Femur (tissue), 1 donor: ENCODE measurements around the gene TSPY1.
"Not testable (repeated sequence)": the region's sequence is repeated elsewhere in the genome, so short reads cannot be mapped to it uniquely, and the experiment has no call there.

Experiments used
- DNase-seq: peaks from one replicate; pipeline ENCODE4 v3.0.0-alpha.2; 2017

TSPY1 gene, protein sequence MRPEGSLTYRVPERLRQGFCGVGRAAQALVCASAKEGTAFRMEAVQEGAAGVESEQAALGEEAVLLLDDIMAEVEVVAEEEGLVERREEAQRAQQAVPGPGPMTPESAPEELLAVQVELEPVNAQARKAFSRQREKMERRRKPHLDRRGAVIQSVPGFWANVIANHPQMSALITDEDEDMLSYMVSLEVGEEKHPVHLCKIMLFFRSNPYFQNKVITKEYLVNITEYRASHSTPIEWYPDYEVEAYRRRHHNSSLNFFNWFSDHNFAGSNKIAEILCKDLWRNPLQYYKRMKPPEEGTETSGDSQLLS

DNA sequence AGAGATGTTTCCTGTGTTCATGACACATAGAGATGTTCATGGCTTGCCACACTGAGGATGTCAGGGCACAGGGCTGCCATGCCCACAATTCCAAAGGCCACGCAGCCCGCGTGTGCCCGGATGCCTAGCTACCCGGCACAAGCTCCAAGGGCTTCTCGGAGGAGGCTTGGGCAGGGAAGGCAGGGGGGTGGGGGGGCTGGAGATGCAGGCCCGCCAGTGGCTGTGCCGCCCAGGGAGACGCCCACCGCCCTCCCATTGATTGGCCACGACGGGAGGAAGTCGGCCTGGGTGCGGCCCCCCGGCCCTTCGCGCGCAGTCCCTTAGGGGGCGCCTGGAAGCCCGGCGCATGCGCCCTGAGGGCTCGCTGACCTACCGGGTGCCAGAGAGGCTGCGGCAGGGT is at the start of gene TSPY1:
TSPY1 (plus strand) TSS at position 301 of the 400 bp plus-strand sequence; CDS start at position 347, 46 bp downstream.
- DNase-seq: not testable (repeated sequence)

DNA sequence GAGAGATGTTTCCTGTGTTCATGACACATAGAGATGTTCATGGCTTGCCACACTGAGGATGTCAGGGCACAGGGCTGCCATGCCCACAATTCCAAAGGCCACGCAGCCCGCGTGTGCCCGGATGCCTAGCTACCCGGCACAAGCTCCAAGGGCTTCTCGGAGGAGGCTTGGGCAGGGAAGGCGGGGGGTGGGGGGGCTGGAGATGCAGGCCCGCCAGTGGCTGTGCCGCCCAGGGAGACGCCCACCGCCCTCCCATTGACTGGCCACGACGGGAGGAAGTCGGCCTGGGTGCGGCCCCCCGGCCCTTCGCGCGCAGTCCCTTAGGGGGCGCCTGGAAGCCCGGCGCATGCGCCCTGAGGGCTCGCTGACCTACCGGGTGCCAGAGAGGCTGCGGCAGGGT is 20.2 kb downstream of the TSPY1 start, which contains the start of gene TSPY9:
TSPY9 (plus strand) TSS at position 301 of the 400 bp plus-strand sequence; CDS start at position 347, 46 bp downstream.
- not testable (repeated sequence) for DNase-seq

DNA sequence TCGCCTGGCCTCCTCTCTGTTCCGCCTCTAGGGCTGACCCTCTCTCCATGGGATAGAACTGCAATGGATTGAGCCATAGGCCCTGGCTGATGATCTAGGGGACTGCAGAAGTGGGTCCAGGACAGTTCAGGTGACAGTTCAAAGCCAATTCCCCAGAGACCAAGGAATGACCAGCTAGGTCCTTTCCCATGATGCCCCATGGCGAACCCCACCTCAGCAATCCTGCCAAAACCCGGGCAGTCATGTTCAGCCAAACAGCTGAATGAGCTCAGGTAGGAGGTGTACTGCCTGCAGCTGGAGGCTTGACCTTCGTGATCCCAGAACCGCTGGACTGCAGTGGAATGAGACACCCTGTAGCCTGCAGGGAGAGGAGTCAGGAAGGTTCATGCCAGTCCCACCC is 37.6 kb downstream of the TSPY1 start:
- DNase-seq: not testable (repeated sequence)

DNA sequence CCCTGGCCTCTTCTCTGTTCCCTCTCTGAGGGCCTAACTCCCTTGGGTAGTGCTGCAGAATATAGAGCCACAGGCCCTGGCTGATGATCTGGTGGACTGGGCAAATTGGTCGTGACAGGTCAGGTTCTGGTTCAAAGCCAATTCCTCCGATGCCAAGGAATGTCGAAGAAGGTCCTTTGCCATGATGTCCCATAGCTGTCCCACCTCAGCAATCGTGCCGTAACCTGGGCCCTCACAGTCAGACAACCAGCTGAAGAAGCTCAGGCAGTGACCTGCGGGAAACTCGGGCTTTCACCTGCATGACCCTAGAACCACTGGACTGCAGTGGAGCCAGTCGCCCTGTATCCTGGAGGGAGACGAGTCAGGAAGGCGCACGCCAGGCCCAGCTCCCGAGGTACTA is 49.5 kb downstream of the TSPY1 start:
- DNase-seq: not testable (repeated sequence)
